NCI-H510A treated with DMSO at 0.1 percent for 48 hours (cell line): ENCODE data around the gene ZNF217.
"Not testable (repeated sequence)": the region's sequence is repeated elsewhere in the genome, so short reads cannot be mapped to it uniquely, and the experiment has no call there.

ENCODE experiments used
- DNase-seq: peaks from one replicate; lab custom pipeline; 2025; lab: John Stamatoyannopoulos, UW

The ZNF217 gene

GRCh38 chr20:53583660-53584549 lies 9.7 kb downstream of the ZNF217 start:
- DNase-seq: not testable (repeated sequence)

GRCh38 chr20:53582574-53583351 lies 10.9 kb downstream of the ZNF217 start:
- DNase-seq: no peak

- DNase-seq: no peak
Observed at GRCh38 chr20:53582251-53582570, 11.4 kb downstream of the ZNF217 start.

GRCh38 chr20:53581444-53582250 lies 12.0 kb downstream of the ZNF217 start:
- no peak for DNase-seq

- no peak for DNase-seq
Observed at GRCh38 chr20:53580376-53581111, 13.1 kb downstream of the ZNF217 start.

- DNase-seq: no peak
Observed at GRCh38 chr20:53579581-53580375, 13.9 kb downstream of the ZNF217 start.

- no peak for DNase-seq
Observed at GRCh38 chr20:53579266-53579580, 14.4 kb downstream of the ZNF217 start.

GRCh38 chr20:53578492-53579222 lies 15.0 kb downstream of the ZNF217 start:
- peak; percentile 74 for DNase-seq

GRCh38 chr20:53576586-53577318 lies 16.9 kb downstream of the ZNF217 start:
- no peak for DNase-seq

GRCh38 chr20:53576195-53576580 lies 17.5 kb downstream of the ZNF217 start:
- DNase-seq: no peak

- no peak for DNase-seq
Observed at GRCh38 chr20:53575481-53576194, 18.0 kb downstream of the ZNF217 start.

GRCh38 chr20:53574819-53575218 lies 18.8 kb downstream of the ZNF217 start:
- DNase-seq: no peak

- no peak for DNase-seq
Observed at GRCh38 chr20:53574259-53574789, 19.3 kb downstream of the ZNF217 start.

- DNase-seq: no peak
Observed at GRCh38 chr20:53571555-53572286, 21.9 kb downstream of the ZNF217 start.

GRCh38 chr20:53570446-53571276 lies 23.0 kb downstream of the ZNF217 start:
- DNase-seq: no peak

- no peak for DNase-seq
Observed at GRCh38 chr20:53569606-53570307, 23.9 kb downstream of the ZNF217 start.
